Urinary bladder (tissue), 4 donors: ENCODE measurements around the gene TRIB2. TPM values are rescaled to one million over a fixed set of nuclear protein-coding genes. Genes with fewer than 3 reads are reported as not detected.

Source experiments
- DNase-seq: peaks from one replicate; pipeline ENCODE4 v3.0.0-alpha.2; 2015; ENCODE audit errors: extremely low spot score
- H3K27ac ChIP-seq: one replicate; pipeline ENCODE4 v1.5.1; 2013; ENCODE audit warnings: low read depth, mild to moderate bottlenecking, moderate library complexity
- H3K36me3 ChIP-seq: one replicate; pipeline ENCODE4 v1.6.1; 2013; ENCODE audit warnings: mild to moderate bottlenecking, moderate library complexity; ENCODE audit not compliant: insufficient read depth
- H3K4me1 ChIP-seq: one replicate; pipeline ENCODE4 v1.6.1; 2013; ENCODE audit warnings: mild to moderate bottlenecking, moderate library complexity; ENCODE audit not compliant: insufficient read depth
- H3K4me3 ChIP-seq: one replicate; pipeline ENCODE4 v1.5.1; 2013; ENCODE audit warnings: low read depth, low read length
- WGBS: extraction: QIAGEN DNeasy Blood & Tissue Kit; methylation state at CpG from one replicate; pipeline ENCODE4 v1.1.7; 2013; 5-methylcytosine and 5-hydroxymethylcytosine counted together
- polyA plus RNA-seq: library from polyadenylated mRNA; stranded (reverse); fragments of 200-250 nt; gene quantifications from one replicate; pipeline ENCODE4 v1.2.3, GENCODE V29; 2013
- total RNA-seq: library from RNA; depleted of rRNA; stranded (reverse); fragments of >200 nt; gene quantifications from one replicate; pipeline ENCODE4 v1.2.3, GENCODE V29; 2014
- donor health status: healthy with polysubstance abuse.
- donor health status: healthy.

The TRIB2 gene
- total and polyA plus RNA-seq, 2 donors, result 27.5 to 51.3 TPM

GRCh38 chr2:12685145-12685544 lies 31.6 kb upstream of the TRIB2 start:
- no peak for DNase-seq

DNA sequence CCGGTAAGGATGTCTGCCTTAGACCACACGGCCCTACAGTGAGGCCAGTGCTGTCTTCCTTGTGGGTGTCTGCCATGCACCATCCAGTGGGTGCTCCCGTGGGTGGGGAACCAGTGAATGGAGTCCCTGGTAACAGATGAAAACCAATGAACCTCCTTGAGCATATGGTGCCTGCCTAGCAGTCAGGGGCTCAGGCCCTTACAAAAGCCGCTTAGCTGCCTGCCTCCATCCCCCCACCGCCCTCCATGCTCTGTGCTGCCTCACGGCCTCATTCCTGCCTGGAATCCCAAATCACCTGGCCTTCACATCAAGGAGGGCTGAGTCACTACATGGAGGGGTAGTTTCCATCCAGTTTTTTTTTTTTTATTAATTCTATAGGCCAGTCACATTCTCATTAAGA lies 30.8 kb upstream of the TRIB2 start:
- no peaks in the 10 kb centered on the region for H3K4me1 ChIP-seq
- no peak overlapping the region for H3K4me3 ChIP-seq
- no peaks in the 10 kb centered on the region for H3K36me3 ChIP-seq
- no peak for DNase-seq
- no peak overlapping the region for H3K27ac ChIP-seq
- 98% methylated on average over 6 of the region's 6 CpGs for WGBS

More at GRCh38 chr2:12685145-12685544, 31.6 kb upstream of the TRIB2 start:
- WGBS, result 87% methylated on average over 3 of the region's 3 CpGs
- Histone ChIP-seq H3K36me3 (no peaks in the 10 kb centered on the region), H3K27ac (no peak overlapping the region), H3K4me3 (no peak overlapping the region), H3K4me1 (no peaks in the 10 kb centered on the region)

GRCh38 chr2:12686708-12687283 lies 29.9 kb upstream of the TRIB2 start:
- no peaks in the 10 kb centered on the region for H3K36me3 ChIP-seq
- no peak overlapping the region for H3K27ac ChIP-seq
- H3K4me3 ChIP-seq, result no peak overlapping the region
- no peak for DNase-seq
- WGBS, result 61% methylated on average over 7 of the region's 7 CpGs
- no peaks in the 10 kb centered on the region for H3K4me1 ChIP-seq

DNA sequence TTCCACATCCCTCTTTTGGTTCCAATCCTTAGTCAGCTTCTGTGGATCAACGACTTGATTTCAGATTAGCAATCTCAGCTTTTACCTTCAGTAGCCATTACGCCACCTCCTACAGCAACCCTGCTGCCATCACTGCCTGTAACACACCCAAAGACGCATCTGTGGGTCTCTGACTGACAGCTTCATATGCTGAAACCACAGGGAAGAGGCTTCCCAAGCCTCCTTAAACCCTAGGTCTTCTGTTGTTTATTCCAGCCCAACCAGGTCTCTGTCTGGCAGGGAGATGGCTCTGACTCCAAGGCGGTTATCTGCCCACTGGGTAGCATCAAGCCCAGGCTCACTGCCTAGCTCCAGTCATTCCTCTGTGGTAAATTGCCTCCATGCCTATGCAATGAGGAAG lies 28.6 kb upstream of the TRIB2 start:
- no peak for DNase-seq
- Histone ChIP-seq H3K4me1 (no peaks in the 10 kb centered on the region), H3K4me3 (no peak overlapping the region), H3K27ac (no peak overlapping the region), H3K36me3 (no peaks in the 10 kb centered on the region)
- 74% methylated on average over 4 of the region's 4 CpGs for WGBS

DNA sequence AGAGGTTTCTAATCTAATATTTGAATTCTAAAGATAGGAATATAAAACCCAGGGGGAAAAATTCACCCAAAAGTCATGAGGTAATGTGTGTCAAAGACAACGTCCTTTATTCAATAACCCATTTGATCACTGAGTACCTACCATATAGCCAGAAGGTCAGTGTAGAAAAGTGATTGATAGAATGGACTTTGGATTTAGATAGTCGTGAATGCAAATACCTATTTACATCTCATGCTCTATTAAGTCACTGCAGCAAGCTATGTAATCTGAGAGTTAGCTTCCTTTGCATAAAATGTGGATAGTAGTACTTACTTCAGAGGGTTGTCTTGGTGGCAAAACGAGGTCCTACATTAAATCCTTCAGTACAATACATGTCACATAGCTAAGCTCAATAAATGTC lies 27.8 kb upstream of the TRIB2 start:
- Histone ChIP-seq H3K36me3 (no peaks in the 10 kb centered on the region), H3K4me3 (no peak overlapping the region), H3K27ac (no peak overlapping the region), H3K4me1 (no peaks in the 10 kb centered on the region)
- 46% methylated on average over 3 of the region's 3 CpGs for WGBS
- no peak for DNase-seq

GRCh38 chr2:12693509-12693908 lies 23.2 kb upstream of the TRIB2 start:
- DNase-seq, result no peak
- H3K4me1 ChIP-seq, result no peaks in the 10 kb centered on the region
- WGBS, result 95% methylated on average over 4 of the region's 4 CpGs
- no peak overlapping the region for H3K27ac ChIP-seq
- no peak overlapping the region for H3K4me3 ChIP-seq
- H3K36me3 ChIP-seq, result no peaks in the 10 kb centered on the region

- Histone ChIP-seq H3K4me3 (no peak overlapping the region), H3K27ac (no peak overlapping the region), H3K36me3 (no peaks in the 10 kb centered on the region), H3K4me1 (no peaks in the 10 kb centered on the region)
- WGBS, result 88% methylated on average over 1 of the region's 1 CpG
- DNase-seq, result no peak
Measured at GRCh38 chr2:12694990-12695774, 21.6 kb upstream of the TRIB2 start.

- Histone ChIP-seq H3K36me3 (no peaks in the 10 kb centered on the region), H3K4me1 (peaks cover 1% of the 10 kb centered on the region), H3K27ac (no peak overlapping the region), H3K4me3 (no peak overlapping the region)
- no peak for DNase-seq
- 96% methylated on average over 2 of the region's 2 CpGs for WGBS
Measured at GRCh38 chr2:12697617-12698016, 19.1 kb upstream of the TRIB2 start.

DNA sequence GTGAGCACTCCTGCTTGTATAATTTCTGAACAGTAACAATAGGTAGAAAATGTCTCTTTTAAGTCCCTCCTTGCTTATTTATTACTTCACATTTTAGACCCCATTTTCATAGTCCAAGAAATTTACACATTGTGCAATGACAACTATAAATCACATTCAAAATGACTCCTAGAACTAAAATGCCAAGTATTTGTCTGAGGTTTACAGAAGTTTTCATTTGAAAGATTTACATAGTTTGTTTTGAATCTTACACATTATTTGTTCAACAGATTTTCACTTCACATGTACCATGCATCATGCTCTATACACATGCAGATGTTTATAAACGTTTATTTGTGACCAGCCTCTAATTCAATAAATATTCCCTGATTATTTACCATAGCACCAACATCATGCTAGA lies 15.7 kb upstream of the TRIB2 start:
- Histone ChIP-seq H3K4me1 (peaks cover 4% of the 10 kb centered on the region), H3K27ac (no peak overlapping the region), H3K4me3 (no peak overlapping the region), H3K36me3 (no peaks in the 10 kb centered on the region)
- DNase-seq, result no peak
- 73% methylated on average over 1 of the region's 1 CpG for WGBS

DNA sequence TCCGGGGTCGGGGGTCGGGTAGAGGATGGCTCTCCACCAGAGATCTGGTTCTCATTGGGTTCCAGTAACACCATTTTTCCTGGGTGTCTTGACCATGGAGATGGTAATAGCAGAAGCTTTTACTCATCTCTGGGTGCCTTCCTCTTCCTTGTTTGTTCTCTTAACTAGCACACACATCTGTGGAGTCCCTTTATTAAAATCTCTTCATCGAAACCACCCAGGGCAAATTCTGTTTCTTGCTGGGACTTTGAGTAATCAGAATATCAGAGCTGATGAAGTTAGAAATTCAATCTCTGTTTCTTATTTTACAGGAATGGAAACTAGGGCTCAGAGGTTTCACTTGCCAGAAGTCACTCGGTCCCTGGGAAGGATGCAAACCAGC lies 15.0 kb upstream of the TRIB2 start:
- 90% methylated on average over 5 of the region's 5 CpGs for WGBS
- H3K27ac ChIP-seq, result no peak overlapping the region

DNA sequence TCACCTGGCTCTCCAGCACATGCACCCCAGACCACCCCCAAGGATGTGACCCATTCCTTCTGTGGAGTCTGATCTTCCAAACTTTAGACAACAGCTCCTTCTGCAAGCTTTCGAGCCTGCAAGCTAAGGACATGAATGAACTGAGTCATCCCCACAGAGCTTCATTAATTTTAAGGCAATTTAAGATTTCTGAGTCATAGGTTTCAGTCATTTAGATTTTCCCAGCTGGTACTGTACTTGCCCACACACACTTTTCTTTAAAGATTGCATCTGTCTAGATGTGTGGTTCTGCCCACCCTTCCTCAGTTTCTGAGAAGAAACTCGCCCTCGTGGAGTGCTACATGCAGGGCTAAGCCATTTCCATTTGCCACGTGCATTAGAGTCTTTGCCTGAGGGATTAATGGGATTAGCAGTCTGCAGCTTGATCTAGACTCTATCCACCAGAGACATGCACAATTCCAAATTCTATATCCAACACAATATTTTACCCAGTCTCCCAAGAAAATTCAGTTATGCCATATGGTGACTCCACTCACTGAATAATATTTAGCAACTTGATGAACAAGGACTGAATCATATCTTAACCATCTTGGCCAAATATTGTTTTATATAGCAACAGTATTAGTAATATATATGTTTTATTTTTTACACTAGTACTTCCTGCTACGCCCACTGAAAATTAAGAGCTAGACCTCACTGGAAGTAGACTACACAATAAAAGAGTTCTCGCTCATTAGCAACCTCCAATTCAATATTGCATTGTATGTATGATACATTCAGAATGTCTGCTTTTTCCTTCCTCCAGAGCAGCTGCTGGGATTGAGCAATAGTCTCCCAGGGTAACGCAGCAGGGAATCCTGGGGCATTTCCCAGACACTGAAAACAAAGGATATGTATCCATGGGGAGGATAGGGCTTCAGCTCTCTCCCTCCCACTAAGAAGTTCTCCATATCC lies 14.3 kb upstream of the TRIB2 start:
- no peak for DNase-seq

More for the DNA sequence above, 15.0 kb upstream of the TRIB2 start:
- Histone ChIP-seq H3K36me3 (no peaks in the 10 kb centered on the region), H3K4me3 (no peak overlapping the region), H3K4me1 (peaks cover 4% of the 10 kb centered on the region)
- DNase-seq, result no peak

GRCh38 chr2:12704378-12704777 lies 12.4 kb upstream of the TRIB2 start:
- no peak for DNase-seq
- H3K36me3 ChIP-seq, result no peaks in the 10 kb centered on the region
- H3K4me3 ChIP-seq, result no peak overlapping the region
- no peak overlapping the region for H3K27ac ChIP-seq
- H3K4me1 ChIP-seq, result peaks cover 4% of the 10 kb centered on the region

More for the DNA sequence above, 14.3 kb upstream of the TRIB2 start:
- no peak overlapping the region for H3K4me3 ChIP-seq
- peaks cover 4% of the 10 kb centered on the region for H3K4me1 ChIP-seq
- WGBS, result 63% methylated on average over 7 of the region's 7 CpGs
- H3K36me3 ChIP-seq, result no peaks in the 10 kb centered on the region
- H3K27ac ChIP-seq, result no peak overlapping the region

- Histone ChIP-seq H3K4me1 (peaks cover 4% of the 10 kb centered on the region), H3K36me3 (no peaks in the 10 kb centered on the region), H3K4me3 (no peak overlapping the region), H3K27ac (no peak overlapping the region)
- 100% methylated on average over 1 of the region's 1 CpG for WGBS
- DNase-seq, result no peak
Measured at GRCh38 chr2:12705230-12705629, 11.5 kb upstream of the TRIB2 start.
